ENCODE results near the gene MEX3D.
A peak's percentile ranks its signal among the peaks of the same experiment; 100 is the strongest.

Gene MEX3D

DNA sequence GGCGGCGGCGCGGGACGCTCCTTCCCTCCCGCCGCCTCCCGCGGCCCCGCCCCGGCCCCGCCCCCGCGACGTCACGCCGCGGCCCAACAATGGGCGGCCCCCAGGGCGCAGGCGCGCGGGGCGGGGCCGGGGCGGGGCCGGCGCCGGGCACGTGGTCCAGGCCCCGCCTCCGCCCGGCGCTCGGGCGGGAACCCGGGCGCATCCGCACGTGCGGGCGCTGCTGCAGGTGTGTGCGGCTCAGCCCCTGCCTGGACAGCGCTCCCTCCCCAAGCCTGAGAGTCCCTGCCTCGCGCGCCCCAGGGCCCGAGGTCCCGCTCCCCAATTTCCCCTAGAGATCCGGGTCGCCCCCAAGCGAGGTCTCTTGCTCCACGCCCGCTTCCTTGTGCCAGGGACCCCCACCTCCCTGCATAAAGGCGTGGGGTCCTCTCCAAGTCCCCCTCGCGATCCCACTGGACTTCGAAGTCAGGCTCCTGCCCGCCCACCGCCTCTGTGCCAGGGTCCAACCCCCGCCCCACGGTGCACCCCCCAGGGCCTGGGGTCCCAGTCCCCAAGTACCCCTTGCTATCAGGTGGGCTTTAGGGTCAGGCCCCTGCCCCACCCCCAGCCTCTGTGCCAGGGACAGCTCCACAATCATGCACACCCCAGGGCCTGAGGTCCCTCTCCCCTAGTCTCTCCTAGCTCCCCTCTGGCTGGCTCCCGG is at the start of gene MEX3D:
Gene MEX3D (minus strand): TSS at position 6 of the 700 bp plus-strand sequence. CDS start 267 bp downstream, outside the sequence.
- H3K4me3 Mint-ChIP-seq, result peak within 1 kb of the TSS; percentile 34

DNA sequence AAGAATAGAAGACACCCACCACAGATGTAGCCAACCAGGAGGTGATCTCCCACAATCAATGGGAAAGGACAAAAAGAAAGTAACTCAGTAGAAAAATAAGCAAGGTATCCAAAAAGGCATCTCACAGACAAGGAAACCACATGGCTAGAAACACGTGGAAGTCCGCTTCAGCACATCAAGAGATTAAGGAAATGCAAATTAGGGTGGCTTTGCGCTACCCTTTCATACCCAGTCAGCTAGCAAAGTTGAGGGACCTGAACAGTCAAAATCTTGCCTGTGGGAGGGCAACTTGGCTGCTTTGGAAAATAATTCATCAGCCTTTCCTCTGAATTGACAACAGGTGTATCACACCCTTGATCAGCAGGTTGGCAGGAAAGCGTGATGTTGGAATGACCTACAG is 48.8 kb upstream of the MEX3D start:
- Mint-ChIP-seq H3K27me3 (no peaks in the 10 kb centered on the region), H3K4me1 (peaks cover 20% of the 10 kb centered on the region), H3K9me3 (no peaks in the 10 kb centered on the region), H3K27ac (peak overlapping the region; percentile 37), H3K4me3 (no peak overlapping the region), H3K36me3 (ENCODE audit: low read depth) (peaks cover 23% of the 10 kb centered on the region)
- DNase-seq (no peak), ATAC-seq (peak; percentile 58)

More for the DNA sequence above, at the start of gene MEX3D:
- H3K27me3 Mint-ChIP-seq, result peaks cover 12% of the 10 kb centered on the region
- H3K4me1 Mint-ChIP-seq, result peaks cover 2% of the 10 kb centered on the region
- peak; percentile 70 for ATAC-seq
- peak; percentile 82 for DNase-seq
- no peaks in the 10 kb centered on the region for H3K9me3 Mint-ChIP-seq
- H3K36me3 Mint-ChIP-seq (ENCODE audit: low read depth), result no peaks in the 10 kb centered on the region
- H3K27ac Mint-ChIP-seq, result no peak within 1 kb of the TSS

DNA sequence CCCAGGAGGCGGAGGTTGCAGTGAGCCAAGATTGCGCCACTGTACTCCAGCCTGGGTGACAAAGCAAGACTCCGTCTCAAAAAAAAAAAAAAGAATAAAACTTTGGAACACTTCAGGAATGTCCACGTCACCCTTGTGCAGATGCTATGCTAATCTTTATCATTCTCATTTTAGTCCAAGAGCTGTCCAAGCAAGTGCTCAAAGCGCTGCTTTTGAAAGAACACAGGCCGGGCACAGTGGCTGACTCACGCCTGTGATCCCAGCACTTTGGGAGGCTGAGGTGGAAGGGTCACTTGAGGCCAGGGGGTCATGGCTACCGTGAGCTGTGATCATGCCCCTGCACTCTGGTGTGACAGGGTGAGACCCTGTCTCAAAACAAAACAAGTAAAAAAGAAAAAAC is 48.3 kb upstream of the MEX3D start:
- Mint-ChIP-seq H3K27me3 (no peaks in the 10 kb centered on the region), H3K4me1 (peaks cover 22% of the 10 kb centered on the region), H3K4me3 (no peak overlapping the region), H3K36me3 (ENCODE audit: low read depth) (peaks cover 23% of the 10 kb centered on the region), H3K27ac (peak overlapping the region; percentile 37), H3K9me3 (no peaks in the 10 kb centered on the region)
- no peak for DNase-seq
- ATAC-seq, result no peak

DNA sequence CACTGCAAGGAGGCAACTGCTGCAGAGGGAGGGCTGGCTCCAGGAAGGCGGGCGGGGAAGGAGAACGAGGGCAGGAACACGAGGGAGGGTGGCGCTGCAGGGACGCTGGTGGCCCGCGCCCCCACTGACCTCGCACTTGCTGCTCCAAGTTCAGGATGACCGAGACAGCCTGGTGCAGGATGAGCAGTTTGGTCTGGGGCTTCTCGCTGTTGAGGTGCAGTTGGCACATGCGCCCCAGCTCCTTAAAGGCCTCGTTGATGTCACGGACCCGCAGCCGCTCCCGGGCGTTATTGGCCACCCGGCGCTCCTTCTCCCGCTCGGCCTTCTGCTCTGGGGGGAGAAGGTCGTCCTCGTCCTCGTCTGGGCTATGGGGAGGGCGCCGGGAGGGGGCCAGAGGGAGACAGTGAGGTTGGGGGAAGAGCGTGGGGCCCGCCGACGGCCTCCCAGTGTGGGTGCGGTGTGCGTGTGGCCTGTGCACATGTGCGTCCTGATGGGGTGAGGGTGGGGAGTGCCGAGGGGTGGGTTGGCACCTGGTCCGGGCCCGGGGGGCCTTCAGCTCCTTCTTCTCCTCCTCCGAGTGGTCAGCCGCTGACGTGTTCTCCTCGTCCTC is 47.1 kb upstream of the MEX3D start:
- H3K4me1 Mint-ChIP-seq, result peaks cover 31% of the 10 kb centered on the region
- ATAC-seq (no peak), DNase-seq (no peak)
- H3K27ac Mint-ChIP-seq, result peak overlapping the region; percentile 39
- no peaks in the 10 kb centered on the region for H3K9me3 Mint-ChIP-seq
- no peaks in the 10 kb centered on the region for H3K27me3 Mint-ChIP-seq
- peaks cover 25% of the 10 kb centered on the region for H3K36me3 Mint-ChIP-seq (ENCODE audit: low read depth)
- no peak overlapping the region for H3K4me3 Mint-ChIP-seq

DNA sequence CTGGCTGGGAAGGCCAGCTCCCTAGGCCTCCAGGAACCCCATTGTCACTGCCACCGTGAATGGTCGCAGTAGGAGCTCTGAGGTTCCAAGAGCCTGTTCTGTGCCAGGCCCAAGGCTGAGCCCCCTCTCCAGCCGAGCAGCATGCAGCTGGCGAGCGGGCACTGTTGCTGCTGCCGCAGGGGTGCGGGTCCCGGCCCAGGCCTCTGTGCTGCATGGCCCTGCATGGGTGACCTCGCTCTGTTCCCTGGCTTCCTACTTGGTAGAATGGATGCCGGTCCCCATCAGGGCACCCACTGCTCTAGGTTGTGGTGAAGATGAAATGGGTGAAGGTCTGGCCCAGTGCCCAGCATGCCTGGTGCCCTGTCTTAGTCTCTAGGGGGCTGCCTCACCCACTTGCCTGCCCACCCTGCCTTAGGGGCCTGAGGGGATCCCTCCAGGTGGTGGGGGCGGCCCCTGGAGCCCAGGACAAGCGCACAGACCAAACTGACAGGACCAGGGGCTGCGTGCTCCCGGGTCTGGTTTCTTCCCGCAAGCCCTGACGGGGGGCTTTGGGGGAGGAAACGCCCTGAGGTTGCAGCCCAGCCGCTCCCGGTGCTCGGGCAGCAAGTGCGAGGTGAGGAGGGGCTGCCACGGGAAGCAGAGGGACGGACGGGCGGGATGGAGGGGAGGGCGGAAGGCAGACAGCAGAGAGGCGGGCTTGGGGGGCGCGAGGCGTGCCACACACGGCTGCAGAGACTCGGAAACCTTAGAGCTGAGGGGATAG is 45.9 kb upstream of the MEX3D start:
- DNase-seq (no peak), ATAC-seq (no peak)
- no peak overlapping the region for H3K27ac Mint-ChIP-seq
- peaks cover 23% of the 10 kb centered on the region for H3K36me3 Mint-ChIP-seq (ENCODE audit: low read depth)
- no peaks in the 10 kb centered on the region for H3K27me3 Mint-ChIP-seq
- no peak overlapping the region for H3K4me3 Mint-ChIP-seq
- H3K4me1 Mint-ChIP-seq, result peaks cover 41% of the 10 kb centered on the region
- H3K9me3 Mint-ChIP-seq, result no peaks in the 10 kb centered on the region

DNA sequence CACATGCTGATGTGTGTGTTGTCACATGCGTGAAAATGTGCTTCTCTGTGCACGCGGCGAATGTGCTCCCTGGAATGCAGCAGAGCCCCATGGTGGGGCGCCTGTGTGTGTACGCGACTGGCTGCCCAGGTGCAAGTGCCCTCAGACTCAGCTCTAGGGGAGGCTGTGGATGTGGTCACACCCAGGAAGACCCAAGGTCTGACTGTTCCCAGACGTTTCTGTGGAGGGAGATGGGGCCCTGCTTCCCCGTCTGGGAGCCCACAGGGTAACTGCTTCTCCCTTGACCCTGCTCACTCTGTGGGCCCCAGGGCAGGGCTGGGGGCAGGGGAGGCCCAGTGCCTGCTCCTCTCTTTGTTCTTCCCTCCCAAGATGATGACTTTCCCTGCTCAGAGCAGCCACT is 45.0 kb upstream of the MEX3D start:
- no peak for DNase-seq
- H3K4me3 Mint-ChIP-seq, result no peak overlapping the region
- H3K27me3 Mint-ChIP-seq, result no peaks in the 10 kb centered on the region
- no peak for ATAC-seq
- H3K27ac Mint-ChIP-seq, result no peak overlapping the region
- H3K4me1 Mint-ChIP-seq, result peaks cover 42% of the 10 kb centered on the region
- no peaks in the 10 kb centered on the region for H3K9me3 Mint-ChIP-seq
- H3K36me3 Mint-ChIP-seq (ENCODE audit: low read depth), result peaks cover 22% of the 10 kb centered on the region

DNA sequence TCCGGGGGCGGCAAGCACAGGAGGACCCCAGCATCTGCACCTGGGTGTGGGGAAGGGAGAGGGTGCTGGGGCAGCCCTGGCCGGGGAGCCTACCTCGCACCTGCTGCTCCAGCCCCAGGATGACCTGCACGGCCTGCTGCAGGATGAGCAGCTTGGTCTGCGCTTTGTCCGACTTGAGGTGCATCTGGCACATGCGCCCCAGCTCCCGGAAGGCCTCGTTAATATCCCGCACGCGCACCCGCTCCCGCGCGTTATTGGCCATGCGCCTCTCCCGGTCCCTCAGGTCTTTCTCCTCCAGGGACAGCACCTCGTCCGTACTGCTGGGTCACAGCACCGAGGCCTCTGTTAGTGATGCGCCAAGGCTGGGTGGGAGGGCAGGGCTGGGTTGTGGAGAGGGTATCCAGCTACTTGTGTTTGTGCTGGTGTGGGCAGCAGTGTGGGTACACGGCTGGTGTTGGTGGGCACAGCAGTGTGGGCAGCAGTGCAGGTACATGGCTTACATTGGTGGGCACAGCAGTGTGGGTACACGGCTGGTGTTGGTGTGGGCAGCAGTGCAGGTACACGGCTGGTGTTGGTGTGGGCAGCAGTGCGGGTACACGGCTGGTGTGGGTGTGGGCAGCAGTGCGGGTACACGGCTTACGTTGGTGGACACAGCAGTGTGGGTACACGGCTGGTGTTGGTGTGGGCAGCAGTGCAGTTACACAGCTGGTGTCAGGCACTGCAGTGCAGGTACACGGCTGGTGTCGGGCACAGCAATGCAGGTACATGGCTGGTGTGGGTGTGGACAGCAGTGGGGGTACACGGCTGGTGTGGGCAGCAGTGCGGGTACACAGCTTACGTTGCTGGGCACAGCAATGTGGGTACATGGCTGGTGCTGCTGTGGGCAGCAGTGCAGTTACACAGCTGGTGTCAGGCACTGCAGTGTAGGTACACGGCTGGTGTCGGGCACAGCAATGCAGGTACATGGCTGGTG is 44.3 kb upstream of the MEX3D start:
- no peak overlapping the region for H3K27ac Mint-ChIP-seq
- no peak overlapping the region for H3K4me3 Mint-ChIP-seq
- no peaks in the 10 kb centered on the region for H3K9me3 Mint-ChIP-seq
- DNase-seq, result no peak
- H3K4me1 Mint-ChIP-seq, result peaks cover 38% of the 10 kb centered on the region
- no peak for ATAC-seq
- H3K27me3 Mint-ChIP-seq, result no peaks in the 10 kb centered on the region
- peaks cover 20% of the 10 kb centered on the region for H3K36me3 Mint-ChIP-seq (ENCODE audit: low read depth)

DNA sequence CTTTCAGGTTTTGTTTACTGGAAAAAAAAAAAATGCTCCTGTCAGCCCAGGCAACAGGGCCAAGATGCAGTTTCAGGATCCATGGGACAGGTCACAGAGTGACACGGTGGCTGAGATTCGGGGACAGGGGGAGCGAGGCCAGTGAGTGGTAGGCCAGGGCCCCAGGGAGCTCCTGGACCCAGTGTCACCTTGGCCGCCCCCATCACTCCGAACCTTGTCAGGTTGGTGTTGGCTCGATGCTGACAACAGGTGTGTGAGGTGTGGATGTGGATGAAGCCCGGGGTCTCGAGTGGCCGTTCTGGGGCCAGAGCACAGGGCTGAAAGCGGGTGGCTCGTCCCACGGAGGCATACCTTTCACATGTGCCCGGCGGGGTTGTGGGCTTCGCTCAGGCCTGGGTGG is 43.2 kb upstream of the MEX3D start:
- no peaks in the 10 kb centered on the region for H3K9me3 Mint-ChIP-seq
- H3K36me3 Mint-ChIP-seq (ENCODE audit: low read depth), result peaks cover 18% of the 10 kb centered on the region
- no peak overlapping the region for H3K4me3 Mint-ChIP-seq
- no peak for DNase-seq
- H3K27ac Mint-ChIP-seq, result no peak overlapping the region
- peaks cover 32% of the 10 kb centered on the region for H3K4me1 Mint-ChIP-seq
- no peaks in the 10 kb centered on the region for H3K27me3 Mint-ChIP-seq
- ATAC-seq, result no peak

DNA sequence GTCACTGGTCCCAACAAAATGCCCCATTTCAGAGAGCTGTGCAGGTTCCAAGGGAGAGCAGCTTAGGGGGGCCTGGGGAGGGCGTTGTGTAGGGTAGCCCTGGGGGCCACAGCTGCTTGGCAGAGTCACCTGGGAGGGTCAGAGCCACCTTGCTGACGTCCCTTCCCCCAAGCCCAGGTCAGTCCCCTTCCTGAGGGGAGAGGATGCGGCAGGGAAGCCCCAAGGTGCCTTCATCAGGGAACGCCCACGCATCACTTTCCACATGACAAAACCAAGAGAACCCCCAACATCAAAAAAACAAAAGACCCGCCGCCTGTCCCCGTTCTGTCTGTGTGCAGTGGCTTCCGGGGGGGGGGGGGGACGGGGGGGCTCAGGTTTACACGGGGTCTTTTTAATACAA is 42.5 kb upstream of the MEX3D start:
- no peak overlapping the region for H3K4me3 Mint-ChIP-seq
- H3K4me1 Mint-ChIP-seq, result peaks cover 39% of the 10 kb centered on the region
- DNase-seq (peak; percentile 43), ATAC-seq (no peak)
- H3K36me3 Mint-ChIP-seq (ENCODE audit: low read depth), result peaks cover 13% of the 10 kb centered on the region
- no peaks in the 10 kb centered on the region for H3K9me3 Mint-ChIP-seq
- no peak overlapping the region for H3K27ac Mint-ChIP-seq
- H3K27me3 Mint-ChIP-seq, result no peaks in the 10 kb centered on the region

DNA sequence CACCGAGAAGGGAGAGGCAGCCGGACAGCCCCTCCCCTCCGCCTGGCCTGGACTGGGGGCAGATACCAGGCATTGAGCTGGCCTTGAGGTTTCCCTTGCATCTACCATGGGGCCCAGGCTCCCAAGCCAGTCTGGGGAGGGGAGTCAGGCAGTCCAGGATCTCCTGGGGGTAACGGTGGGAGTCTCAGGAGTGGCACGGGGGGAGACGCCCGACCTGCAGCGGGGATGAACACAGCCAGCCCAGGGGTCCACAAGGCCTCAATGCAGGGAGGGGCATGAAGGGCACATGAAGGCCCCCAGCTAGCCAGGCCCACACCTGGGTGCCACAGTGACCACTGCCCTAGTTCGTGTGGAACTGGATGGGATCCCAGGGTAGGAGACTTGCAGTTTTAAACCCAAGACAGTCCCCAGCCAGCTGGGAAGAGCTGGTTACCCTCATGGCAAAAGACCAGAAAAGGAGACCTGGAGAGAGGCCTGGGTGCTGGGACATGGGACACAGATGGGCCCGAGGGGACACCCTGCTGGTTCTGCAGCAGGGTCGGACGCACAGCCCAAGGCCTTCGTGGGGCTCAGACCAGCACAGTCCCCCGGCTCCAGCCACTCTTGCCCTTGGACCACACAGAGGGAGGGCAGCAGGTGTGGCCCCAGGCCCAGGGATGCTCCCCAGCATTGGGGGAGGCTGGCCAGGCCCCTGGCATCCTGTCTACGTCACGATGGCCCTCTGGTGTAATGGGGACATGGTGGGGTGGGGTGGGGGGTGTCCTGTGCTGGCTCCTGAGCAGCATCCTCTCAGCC is 41.8 kb upstream of the MEX3D start:
- no peak for ATAC-seq
- no peak for DNase-seq
- H3K4me1 Mint-ChIP-seq, result peaks cover 40% of the 10 kb centered on the region
- peaks cover 11% of the 10 kb centered on the region for H3K36me3 Mint-ChIP-seq (ENCODE audit: low read depth)
- no peak overlapping the region for H3K27ac Mint-ChIP-seq
- H3K27me3 Mint-ChIP-seq, result no peaks in the 10 kb centered on the region
- H3K4me3 Mint-ChIP-seq, result no peak overlapping the region
- H3K9me3 Mint-ChIP-seq, result no peaks in the 10 kb centered on the region

DNA sequence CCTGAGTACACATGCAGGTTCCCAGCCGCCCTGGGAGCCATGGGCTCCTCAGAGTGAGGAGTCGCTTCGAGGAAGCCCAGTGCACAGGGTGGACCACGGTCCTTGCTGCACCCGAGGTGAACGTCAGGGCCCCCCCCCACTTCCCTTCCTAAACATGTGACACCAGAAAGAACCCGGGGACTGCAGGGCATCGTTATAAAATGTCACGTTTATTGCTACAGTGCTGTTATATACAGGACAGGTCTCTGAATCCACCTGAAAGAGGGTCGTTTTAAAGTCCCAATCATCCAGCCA is 40.9 kb upstream of the MEX3D start:
- H3K9me3 Mint-ChIP-seq, result no peaks in the 10 kb centered on the region
- H3K4me1 Mint-ChIP-seq, result peaks cover 46% of the 10 kb centered on the region
- H3K4me3 Mint-ChIP-seq, result no peak overlapping the region
- H3K27me3 Mint-ChIP-seq, result no peaks in the 10 kb centered on the region
- DNase-seq, result no peak
- H3K36me3 Mint-ChIP-seq (ENCODE audit: low read depth), result peaks cover 6% of the 10 kb centered on the region
- no peak for ATAC-seq
- H3K27ac Mint-ChIP-seq, result no peak overlapping the region

DNA sequence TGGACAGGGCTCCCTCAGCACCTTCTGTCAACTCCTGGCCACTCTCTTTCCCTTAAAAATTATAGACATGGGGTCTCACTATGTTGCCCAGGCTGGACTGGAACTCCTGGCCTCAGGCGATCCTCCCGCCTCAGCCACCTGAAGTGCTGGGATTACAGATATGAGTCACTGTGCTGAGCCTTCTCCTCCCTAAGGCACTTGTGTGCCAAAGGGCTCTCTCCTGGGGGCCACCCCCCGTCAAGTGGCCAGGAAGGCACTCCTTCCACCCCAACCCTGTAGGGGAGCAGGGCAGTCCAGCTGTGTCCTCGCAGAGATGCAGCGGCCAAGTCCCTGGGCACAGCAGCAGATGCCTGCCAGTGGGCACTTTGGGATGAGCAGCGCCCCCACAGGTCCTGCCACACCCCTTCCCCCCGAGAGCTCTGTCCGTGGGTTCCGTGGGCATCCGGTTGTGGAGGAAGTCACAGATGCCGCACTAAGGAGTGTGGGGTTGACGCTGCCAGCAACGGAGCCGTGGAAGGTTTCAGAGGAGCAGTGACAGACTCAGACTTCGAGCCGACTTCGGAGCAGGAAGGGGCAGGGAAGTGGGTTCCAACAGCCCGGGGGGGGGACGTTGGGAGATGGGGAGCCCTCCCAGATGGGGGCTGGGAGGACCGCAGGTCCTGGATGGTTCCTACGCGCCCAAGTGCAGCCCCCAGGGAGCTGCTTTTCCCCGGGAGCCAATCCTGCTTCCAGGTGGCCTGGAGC is 40.4 kb upstream of the MEX3D start:
- ATAC-seq, result no peak
- peaks cover 6% of the 10 kb centered on the region for H3K36me3 Mint-ChIP-seq (ENCODE audit: low read depth)
- no peaks in the 10 kb centered on the region for H3K27me3 Mint-ChIP-seq
- no peak overlapping the region for H3K4me3 Mint-ChIP-seq
- no peak for DNase-seq
- H3K9me3 Mint-ChIP-seq, result no peaks in the 10 kb centered on the region
- H3K27ac Mint-ChIP-seq, result no peak overlapping the region
- peaks cover 51% of the 10 kb centered on the region for H3K4me1 Mint-ChIP-seq

DNA sequence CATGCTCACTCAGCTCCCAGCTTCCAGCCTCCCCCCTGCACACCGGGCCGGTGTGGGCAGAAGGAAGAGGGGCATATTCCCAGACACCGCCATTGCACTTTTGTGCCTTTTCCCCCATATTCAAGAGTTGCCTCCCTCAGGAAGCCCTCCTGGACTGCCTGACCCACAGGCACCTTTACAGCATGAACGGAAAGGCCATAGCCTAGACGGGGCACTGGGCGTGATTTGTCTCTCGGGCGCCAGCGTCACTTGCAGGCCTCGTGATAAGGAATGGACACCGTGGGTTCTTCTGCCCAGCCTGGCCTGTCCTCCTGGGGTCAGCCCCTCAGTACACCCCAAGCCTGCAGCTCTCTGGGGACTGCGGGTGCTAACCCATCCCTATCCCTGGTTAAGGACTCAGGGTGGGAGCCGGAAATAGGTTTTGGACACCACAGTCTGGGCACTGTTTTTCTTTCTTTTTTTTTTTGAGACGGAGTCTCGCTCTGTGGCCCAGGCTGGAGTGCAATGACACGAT is 38.1 kb upstream of the MEX3D start:
- DNase-seq (no peak), ATAC-seq (peak; percentile 4)
- peaks cover 64% of the 10 kb centered on the region for H3K4me1 Mint-ChIP-seq
- H3K4me3 Mint-ChIP-seq, result peak overlapping the region; percentile 88
- H3K27me3 Mint-ChIP-seq, result no peaks in the 10 kb centered on the region
- peak overlapping the region; percentile 98 for H3K27ac Mint-ChIP-seq
- no peaks in the 10 kb centered on the region for H3K9me3 Mint-ChIP-seq
- H3K36me3 Mint-ChIP-seq (ENCODE audit: low read depth), result peaks cover 14% of the 10 kb centered on the region

All from activated naive CD8-positive, alpha-beta T cell treated with anti-CD3 and anti-CD28 coated beads, Interleukin-2, amount 50 U/mL, for 24 hours (primary cell).